Nephron progenitor cell (in vitro differentiated cells): Measurements from ENCODE around the gene VPS37D.

Experiments used
- DNase-seq: peaks from one replicate; pipeline ENCODE4 v3.0.0; 2021
- H3K27ac Mint-ChIP-seq: 2 replicates; pipeline ENCODE4 v1.8.0; 2021; ENCODE audit warnings: mild to moderate bottlenecking, moderate library complexity, mixed read lengths
- H3K27me3 Mint-ChIP-seq: 2 replicates; pipeline ENCODE4 v1.8.0; 2021; ENCODE audit warnings: mild to moderate bottlenecking, low read depth, mixed read lengths; ENCODE audit not compliant: poor library complexity
- H3K36me3 Mint-ChIP-seq: 2 replicates; pipeline ENCODE4 v1.8.0; 2021; ENCODE audit warnings: low read depth, mixed read lengths
- H3K4me1 Mint-ChIP-seq: 2 replicates; pipeline ENCODE4 v1.8.0; 2021; ENCODE audit warnings: mixed read lengths
- H3K4me3 Mint-ChIP-seq: 2 replicates; pipeline ENCODE4 v1.8.0; 2021; ENCODE audit warnings: mild to moderate bottlenecking, moderate library complexity, mixed read lengths
- H3K9me3 Mint-ChIP-seq: 2 replicates; pipeline ENCODE4 v1.8.0; 2021; ENCODE audit warnings: mild to moderate bottlenecking, moderate library complexity, mixed read lengths
- TF ChIP-seq, protein P1 (sequence below): fragments of 200-600 bp; sonication (generic); IDR thresholded peaks from 2 replicates; pipeline ENCODE4 v1.5.0; 2021; ENCODE audit warnings: antibody characterized with exemption

VPS37D gene

DNA sequence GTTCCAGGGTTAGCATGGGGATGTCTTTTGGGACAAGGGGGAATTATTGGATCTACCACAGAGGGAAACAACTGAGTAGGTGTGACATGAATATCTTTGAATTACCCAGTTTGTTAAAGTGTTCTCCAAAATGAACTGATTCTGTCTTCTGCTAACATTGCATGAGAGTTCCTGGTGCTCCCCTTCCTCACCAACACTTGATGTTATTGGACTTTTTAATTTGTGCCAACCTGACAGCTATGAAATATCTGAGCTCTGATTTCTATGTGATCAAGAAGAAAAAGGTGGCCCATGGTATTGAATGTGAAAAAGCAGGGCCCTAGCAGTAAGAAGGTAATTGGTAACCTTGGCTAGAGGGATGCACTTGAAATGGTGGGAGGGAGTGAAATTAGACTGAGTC, 4.6 kb upstream of the VPS37D start:
- Mint-ChIP-seq H3K4me1 (peaks cover 18% of the 10 kb centered on the region), H3K4me3 (no peak overlapping the region), H3K27ac (no peak overlapping the region), H3K9me3 (peaks cover 20% of the 10 kb centered on the region), H3K27me3 (peaks cover 35% of the 10 kb centered on the region), H3K36me3 (no peaks in the 10 kb centered on the region)
- no peak for DNase-seq
- TF ChIP-seq, protein P1, sequence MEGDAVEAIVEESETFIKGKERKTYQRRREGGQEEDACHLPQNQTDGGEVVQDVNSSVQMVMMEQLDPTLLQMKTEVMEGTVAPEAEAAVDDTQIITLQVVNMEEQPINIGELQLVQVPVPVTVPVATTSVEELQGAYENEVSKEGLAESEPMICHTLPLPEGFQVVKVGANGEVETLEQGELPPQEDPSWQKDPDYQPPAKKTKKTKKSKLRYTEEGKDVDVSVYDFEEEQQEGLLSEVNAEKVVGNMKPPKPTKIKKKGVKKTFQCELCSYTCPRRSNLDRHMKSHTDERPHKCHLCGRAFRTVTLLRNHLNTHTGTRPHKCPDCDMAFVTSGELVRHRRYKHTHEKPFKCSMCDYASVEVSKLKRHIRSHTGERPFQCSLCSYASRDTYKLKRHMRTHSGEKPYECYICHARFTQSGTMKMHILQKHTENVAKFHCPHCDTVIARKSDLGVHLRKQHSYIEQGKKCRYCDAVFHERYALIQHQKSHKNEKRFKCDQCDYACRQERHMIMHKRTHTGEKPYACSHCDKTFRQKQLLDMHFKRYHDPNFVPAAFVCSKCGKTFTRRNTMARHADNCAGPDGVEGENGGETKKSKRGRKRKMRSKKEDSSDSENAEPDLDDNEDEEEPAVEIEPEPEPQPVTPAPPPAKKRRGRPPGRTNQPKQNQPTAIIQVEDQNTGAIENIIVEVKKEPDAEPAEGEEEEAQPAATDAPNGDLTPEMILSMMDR = no peak

DNA sequence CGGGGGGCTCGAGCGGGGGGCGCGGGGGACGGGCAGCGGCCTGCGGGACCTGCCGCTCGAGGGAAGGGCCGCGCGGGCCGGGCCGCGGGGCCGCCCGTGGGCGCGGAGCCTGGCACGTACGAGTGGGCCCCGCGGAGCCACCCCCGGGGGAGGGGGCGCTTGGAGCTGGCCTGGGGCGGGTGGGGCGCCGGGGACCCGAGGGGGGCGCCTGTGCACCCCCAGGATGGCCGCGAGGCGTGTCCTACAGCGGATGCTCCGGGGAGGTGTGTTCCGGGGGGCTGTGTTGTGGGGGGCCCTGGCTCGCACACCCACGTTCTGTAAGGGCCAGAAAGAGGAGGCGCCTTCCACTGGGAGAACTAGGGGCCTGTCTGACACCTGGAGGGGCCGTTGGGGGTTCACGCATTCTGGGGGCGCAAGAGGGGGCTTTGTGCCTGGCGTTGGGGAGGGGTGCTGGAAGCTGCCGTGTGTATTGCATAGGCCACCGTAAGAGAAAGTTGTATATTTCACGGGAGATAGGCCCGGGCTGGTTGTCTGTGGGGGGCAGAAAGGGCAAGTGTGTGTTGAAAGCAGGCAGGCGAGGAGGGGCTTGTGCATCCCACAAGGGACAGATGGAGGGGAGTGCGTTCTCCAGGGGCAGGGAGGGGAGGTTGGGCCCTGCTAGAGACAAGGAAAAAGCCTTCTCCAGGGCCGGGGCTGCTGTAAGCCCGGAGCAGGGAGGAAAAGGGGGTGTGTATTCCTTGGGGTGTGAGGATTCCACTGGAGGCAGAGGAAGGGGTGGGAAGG, 663 bp downstream of the VPS37D start:
- Mint-ChIP-seq H3K27me3 (peaks cover 6% of the 10 kb centered on the region), H3K36me3 (peaks cover 9% of the 10 kb centered on the region), H3K4me1 (peaks cover 50% of the 10 kb centered on the region), H3K4me3 (peak overlapping the region; percentile 94), H3K9me3 (peaks cover 2% of the 10 kb centered on the region), H3K27ac (no peak overlapping the region)
- TF ChIP-seq, protein P1 = no peak
- no peak for DNase-seq

DNA sequence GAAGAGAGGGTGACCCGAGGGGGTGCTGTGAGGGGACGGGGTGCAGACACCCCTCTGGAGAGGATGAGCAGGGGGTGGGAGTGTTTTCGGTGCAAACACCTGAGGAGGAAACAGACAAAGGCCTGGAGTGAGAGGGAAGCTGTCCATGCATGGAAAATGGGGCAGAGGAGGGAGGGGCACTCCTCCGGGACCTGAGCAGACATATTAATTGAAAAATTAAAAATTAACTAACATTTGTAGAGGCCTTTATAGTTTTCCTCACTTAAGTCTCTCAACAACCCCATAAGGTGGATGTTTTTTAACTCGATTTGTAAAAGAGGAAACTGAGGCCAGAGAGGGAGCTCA, 1.2 kb downstream of the VPS37D start:
- peaks cover 9% of the 10 kb centered on the region for H3K36me3 Mint-ChIP-seq
- TF ChIP-seq, protein P1 = no peak
- peak overlapping the region; percentile 94 for H3K4me3 Mint-ChIP-seq
- H3K4me1 Mint-ChIP-seq = peaks cover 55% of the 10 kb centered on the region
- peaks cover 4% of the 10 kb centered on the region for H3K27me3 Mint-ChIP-seq
- H3K27ac Mint-ChIP-seq = no peak overlapping the region
- DNase-seq = no peak
- no peaks in the 10 kb centered on the region for H3K9me3 Mint-ChIP-seq

DNA sequence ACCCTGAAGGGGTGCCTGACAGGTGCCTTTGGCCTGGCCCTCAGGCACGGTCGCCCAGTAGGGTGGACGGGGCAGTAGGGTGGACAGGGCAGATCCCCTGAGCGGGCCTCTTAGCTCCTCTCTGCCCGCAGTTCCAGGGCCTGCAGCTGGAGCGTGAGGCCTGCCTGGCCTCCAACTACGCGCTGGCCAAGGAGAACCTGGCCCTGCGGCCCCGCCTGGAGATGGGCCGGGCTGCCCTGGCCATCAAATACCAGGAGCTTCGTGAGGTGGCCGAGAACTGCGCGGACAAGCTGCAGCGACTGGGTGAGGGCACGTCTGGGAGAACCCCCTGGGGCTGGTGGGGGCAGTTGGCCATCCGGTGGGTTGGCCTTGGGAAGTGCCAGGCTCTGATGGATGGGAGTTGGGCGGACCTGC, 1.7 kb downstream of the VPS37D start:
- Mint-ChIP-seq H3K4me3 (peak overlapping the region; percentile 94), H3K9me3 (no peaks in the 10 kb centered on the region), H3K4me1 (peaks cover 52% of the 10 kb centered on the region), H3K36me3 (peaks cover 9% of the 10 kb centered on the region), H3K27me3 (peaks cover 4% of the 10 kb centered on the region), H3K27ac (no peak overlapping the region)
- DNase-seq = no peak
- TF ChIP-seq, protein P1 = no peak

DNA sequence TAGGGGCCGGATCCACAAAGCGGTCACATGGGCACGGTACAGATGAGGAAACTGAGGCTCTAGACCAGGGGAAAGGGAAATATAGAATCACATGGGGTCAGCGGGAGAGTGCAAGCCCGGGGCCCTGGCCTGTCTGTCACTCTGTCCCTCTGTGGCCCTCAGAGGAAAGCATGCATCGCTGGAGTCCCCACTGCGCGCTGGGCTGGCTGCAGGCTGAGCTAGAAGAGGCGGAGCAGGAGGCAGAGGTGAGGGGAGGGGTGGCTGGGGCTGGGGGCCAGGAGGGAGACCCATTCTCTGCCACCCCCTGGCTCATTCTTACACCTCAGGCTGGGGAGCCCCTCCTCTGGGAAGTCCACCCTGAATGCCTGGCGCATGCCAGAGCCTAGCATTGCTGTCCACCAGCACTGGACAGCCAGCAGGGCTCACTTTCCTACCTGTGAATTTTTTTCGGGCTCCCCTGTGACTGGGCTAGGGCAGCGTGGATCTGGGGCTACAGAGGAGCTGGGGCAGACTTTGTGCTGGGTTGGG, 2.3 kb downstream of the VPS37D start:
- H3K4me3 Mint-ChIP-seq = peak overlapping the region; percentile 64
- no peaks in the 10 kb centered on the region for H3K9me3 Mint-ChIP-seq
- no peak overlapping the region for H3K27ac Mint-ChIP-seq
- H3K27me3 Mint-ChIP-seq = peaks cover 4% of the 10 kb centered on the region
- peaks cover 9% of the 10 kb centered on the region for H3K36me3 Mint-ChIP-seq
- TF ChIP-seq, protein P1 = no peak
- no peak for DNase-seq
- H3K4me1 Mint-ChIP-seq = peaks cover 48% of the 10 kb centered on the region

DNA sequence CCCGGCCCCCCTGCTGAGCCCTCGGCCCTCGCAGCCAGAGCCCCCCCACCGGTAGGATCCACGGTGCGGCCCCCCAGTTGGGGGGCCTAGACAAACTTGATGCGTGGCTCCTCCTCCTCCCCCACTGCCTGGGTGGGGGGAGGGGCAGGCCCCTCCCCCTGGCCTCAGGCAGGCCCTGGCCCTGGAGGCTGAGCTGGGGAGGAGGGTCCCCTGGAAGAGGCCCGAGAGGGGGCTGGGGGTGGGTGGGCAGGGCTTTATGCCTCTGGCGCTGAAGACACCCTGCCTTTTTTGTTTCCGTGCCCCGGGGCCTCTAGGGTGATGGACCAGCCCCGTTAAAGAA, 3.7 kb downstream of the VPS37D start:
- no peak for DNase-seq
- Mint-ChIP-seq H3K27ac (no peak overlapping the region), H3K9me3 (no peaks in the 10 kb centered on the region), H3K27me3 (peaks cover 4% of the 10 kb centered on the region), H3K4me1 (peaks cover 43% of the 10 kb centered on the region), H3K36me3 (peaks cover 9% of the 10 kb centered on the region), H3K4me3 (no peak overlapping the region)
- TF ChIP-seq, protein P1 = no peak
